SK-N-SH treated with all-trans-retinoic acid at 6 μM for 48 hours (cell line): ENCODE data around the gene LGALS3BP.

ENCODE experiments used
- CREB5 ChIP-seq: fragments of 250-450 bp; sonication (Bioruptor Pico); IDR thresholded peaks from 2 replicates; pipeline ENCODE4 v1.5.1; 2020; ENCODE audit warnings: low read depth, mild to moderate bottlenecking, moderate library complexity
- CSDC2 ChIP-seq: fragments of 250-450 bp; sonication (Bioruptor Pico); IDR thresholded peaks from 2 replicates; pipeline ENCODE4 v1.5.0; 2020; ENCODE audit warnings: mild to moderate bottlenecking, moderate library complexity
- CSRNP3 ChIP-seq: fragments of 250-450 bp; sonication (Bioruptor Pico); IDR thresholded peaks from 2 replicates; pipeline ENCODE4 v1.5.1; 2021; ENCODE audit warnings: mild to moderate bottlenecking, moderate library complexity
- OSR1 ChIP-seq: fragments of 250-450 bp; sonication (Bioruptor Pico); IDR thresholded peaks from 2 replicates; pipeline ENCODE4 v1.8.0; 2022; ENCODE audit warnings: moderate library complexity, mild to moderate bottlenecking, inconsistent platforms
- RARB ChIP-seq: fragments of 250-450 bp; sonication (Bioruptor Pico); IDR thresholded peaks from 2 replicates; pipeline ENCODE4 v1.8.0; 2021; ENCODE audit warnings: mild to moderate bottlenecking, moderate library complexity
- ZFP3 ChIP-seq: fragments of 250-450 bp; sonication (Bioruptor Pico); IDR thresholded peaks from 2 replicates; pipeline ENCODE4 v1.5.0; 2020; ENCODE audit warnings: mild to moderate bottlenecking, moderate library complexity

- TF ChIP-seq CREB5 (CRISPR knock-in tag) (no peak), OSR1 (CRISPR knock-in tag) (no peak), RARB (CRISPR knock-in tag) (no peak), CSRNP3 (CRISPR knock-in tag) (no peak), CSDC2 (CRISPR knock-in tag) (no peak), ZFP3 (no peak)
These were observed 55.1 kb downstream of the LGALS3BP start for GRCh38 chr17:78924481-78925151.
